ES-I3 (cell line): ENCODE results near the gene SLC35B2.

ENCODE experiments used
- H3K36me3 ChIP-seq: 2 replicates; pipeline ENCODE4 v1.6.1; 2013; ENCODE audit warnings: mild to moderate bottlenecking, low read length, control low read depth, moderate library complexity; ENCODE audit not compliant: insufficient read depth
- H3K4me1 ChIP-seq: 2 replicates; pipeline ENCODE4 v1.6.1; 2013; ENCODE audit warnings: mild to moderate bottlenecking, control low read depth, low read length; ENCODE audit not compliant: insufficient read depth
- H3K9ac ChIP-seq: 2 replicates; pipeline ENCODE4 v1.6.1; 2013; ENCODE audit warnings: low read depth, mild to moderate bottlenecking, low read length, moderate library complexity
- H3K9me3 ChIP-seq: 2 replicates; pipeline ENCODE4 v1.6.1; 2013; ENCODE audit warnings: mild to moderate bottlenecking, low read length, moderate library complexity; ENCODE audit not compliant: control insufficient read depth, insufficient read depth

The SLC35B2 gene

DNA sequence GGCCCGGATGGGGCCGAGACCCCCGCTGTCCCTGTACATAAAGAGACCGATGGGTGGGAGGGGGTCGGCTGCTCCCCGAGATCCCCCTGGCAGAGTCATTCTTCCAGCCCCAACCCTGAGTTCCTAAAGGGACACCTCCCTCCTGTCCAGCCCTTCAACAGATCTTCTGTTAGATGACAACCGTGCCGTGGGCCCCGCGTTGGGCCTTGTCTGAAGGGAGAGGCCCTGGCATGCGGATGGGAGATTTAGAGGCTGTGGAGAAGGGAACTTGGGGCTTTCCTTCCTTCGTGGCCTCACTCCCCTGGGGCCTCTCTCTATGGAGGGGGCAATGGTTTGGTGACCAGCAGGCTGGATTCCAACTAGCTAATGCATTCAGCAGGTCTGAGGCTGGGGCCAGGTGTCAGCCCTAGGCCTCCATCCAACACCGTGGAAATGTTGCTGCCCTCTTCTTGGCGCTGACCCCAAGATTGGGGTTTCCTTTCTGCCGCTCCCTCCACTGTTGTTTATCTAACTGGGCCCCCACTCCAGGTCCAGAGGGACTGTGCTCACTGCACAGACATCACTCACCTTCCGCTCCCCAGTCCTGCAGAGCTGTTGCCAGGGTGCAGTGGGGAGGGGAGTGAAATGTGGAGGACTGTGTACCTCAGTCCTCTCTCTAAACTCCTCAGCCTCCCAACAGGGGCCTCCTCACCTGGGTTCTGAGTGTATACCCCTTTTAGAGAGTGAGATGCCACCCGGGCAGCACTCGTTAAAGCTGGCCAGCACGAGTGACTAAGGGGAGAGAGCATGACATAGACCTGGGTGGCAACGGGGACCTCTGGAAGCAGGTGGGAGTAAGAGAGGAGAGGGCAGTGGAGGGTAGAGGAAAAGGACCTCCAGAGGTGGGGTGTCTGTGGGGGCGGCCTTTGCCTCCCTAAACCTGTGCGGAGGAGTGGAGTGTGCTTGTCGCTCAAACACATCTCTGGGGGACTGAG is 19.6 kb upstream of the SLC35B2 start:
- Histone ChIP-seq H3K9ac (no peak overlapping the region; the same call in 1 of the 2 replicates), H3K4me1 (no peaks in the 10 kb centered on the region; the same call in 1 of the 2 replicates), H3K9me3 (no peaks in the 10 kb centered on the region)

DNA sequence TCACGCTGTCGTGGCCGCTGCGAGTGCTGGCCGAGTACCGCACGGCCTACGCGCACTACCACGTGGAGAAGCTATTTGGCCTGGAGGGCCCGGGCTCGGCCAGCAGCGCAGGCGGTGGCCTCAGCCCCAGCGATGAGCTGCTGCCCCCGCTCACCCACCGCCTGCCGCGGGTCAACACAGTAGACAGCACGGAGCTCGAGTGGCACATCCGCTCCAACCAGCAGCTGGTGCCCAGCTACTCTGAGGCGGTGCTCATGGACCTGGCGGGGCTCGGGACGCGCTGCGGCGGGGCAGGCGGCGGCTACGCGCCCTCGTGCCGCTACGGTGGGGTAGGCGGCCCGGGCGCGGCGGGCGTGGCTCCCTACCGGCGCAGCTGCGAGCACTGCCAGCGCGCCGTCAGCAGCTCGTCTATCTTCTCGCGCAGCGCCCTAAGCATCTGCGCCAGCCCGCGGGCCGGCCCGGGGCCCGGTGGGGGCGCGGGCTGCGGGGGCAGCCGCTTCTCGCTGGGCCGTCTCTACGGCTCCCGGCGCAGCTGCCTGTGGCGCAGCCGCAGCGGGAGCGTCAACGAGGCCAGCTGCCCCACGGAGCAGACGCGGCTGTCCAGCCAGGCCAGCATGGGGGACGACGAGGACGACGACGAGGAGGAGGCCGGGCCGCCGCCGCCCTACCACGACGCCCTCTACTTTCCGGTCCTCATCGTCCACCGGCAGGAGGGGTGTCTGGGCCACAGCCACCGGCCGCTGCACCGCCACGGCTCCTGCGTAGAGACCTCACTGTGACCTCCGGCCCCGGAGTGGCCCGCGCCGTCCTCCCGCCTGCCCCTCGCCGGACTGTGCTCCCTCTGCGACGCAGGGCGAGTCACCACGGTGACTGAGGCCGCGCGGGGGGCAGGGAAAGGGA is 18.7 kb upstream of the SLC35B2 start:
- peaks cover 9% of the 10 kb centered on the region; the same call in 1 of the 2 replicates for H3K4me1 ChIP-seq
- peak overlapping the region; percentile 31; the same call in 1 of the 2 replicates for H3K9ac ChIP-seq
- H3K9me3 ChIP-seq: no peaks in the 10 kb centered on the region
- H3K36me3 ChIP-seq: no peaks in the 10 kb centered on the region

More for the DNA sequence above, 19.6 kb upstream of the SLC35B2 start:
- H3K36me3 ChIP-seq: no peaks in the 10 kb centered on the region

DNA sequence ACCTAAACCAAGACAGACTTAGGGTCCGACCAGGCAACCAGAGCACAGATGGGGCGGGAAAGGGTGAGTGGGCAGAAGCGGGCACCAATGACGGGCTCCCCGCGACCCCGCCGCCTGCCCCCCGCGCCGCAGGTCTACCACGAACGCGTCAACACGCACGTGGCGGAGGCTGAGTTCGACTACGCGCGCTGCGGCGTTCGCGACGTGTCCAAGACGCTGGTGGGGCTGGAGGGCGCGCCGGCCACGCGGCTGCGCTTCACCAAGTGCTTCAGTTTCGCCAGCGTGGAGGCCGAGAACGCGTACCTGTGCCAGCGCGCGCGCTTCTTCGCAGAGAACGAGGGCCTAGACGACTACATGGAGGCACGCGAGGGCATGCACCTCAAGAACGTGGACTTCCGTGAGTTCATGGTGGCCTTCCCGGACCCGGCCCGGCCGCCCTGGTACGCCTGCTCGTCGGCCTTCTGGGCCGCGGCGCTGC is 18.0 kb upstream of the SLC35B2 start:
- Histone ChIP-seq H3K9me3 (no peaks in the 10 kb centered on the region), H3K36me3 (no peaks in the 10 kb centered on the region), H3K9ac (peak overlapping the region; percentile 31; the same call in 1 of the 2 replicates), H3K4me1 (peaks cover 9% of the 10 kb centered on the region; the same call in 1 of the 2 replicates)

GRCh38 chr6:44273617-44274016 is 16.3 kb upstream of the SLC35B2 start:
- H3K9ac ChIP-seq: no peak overlapping the region
- no peaks in the 10 kb centered on the region for H3K9me3 ChIP-seq
- peaks cover 11% of the 10 kb centered on the region; the same call in 1 of the 2 replicates for H3K4me1 ChIP-seq
- H3K36me3 ChIP-seq: no peaks in the 10 kb centered on the region

DNA sequence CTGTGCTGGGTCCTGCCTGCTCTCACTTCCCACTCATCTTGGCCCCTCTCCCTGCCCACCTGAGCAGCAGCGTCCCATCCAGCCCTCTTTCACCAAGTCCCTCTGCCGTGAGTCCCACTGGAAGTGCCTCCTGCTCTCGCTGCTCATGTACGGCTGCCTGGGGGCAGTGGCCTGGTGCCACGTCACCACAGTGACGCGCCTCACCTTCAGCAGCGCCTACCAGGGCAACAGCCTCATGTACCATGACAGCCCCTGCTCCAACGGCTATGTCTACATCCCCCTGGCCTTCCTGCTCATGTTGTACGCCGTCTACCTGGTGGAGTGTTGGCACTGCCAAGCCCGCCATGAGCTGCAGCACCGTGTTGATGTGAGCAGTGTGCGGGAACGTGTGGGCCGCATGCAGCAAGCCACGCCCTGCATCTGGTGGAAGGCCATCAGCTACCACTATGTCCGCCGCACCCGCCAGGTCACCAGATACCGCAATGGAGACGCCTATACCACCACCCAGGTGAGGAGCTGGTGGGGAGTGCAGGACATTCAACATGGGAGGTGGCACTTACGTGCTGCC is 15.8 kb upstream of the SLC35B2 start:
- H3K4me1 ChIP-seq: peaks cover 13% of the 10 kb centered on the region; the same call in 1 of the 2 replicates
- no peak overlapping the region for H3K9ac ChIP-seq
- H3K9me3 ChIP-seq: no peaks in the 10 kb centered on the region
- no peaks in the 10 kb centered on the region for H3K36me3 ChIP-seq

DNA sequence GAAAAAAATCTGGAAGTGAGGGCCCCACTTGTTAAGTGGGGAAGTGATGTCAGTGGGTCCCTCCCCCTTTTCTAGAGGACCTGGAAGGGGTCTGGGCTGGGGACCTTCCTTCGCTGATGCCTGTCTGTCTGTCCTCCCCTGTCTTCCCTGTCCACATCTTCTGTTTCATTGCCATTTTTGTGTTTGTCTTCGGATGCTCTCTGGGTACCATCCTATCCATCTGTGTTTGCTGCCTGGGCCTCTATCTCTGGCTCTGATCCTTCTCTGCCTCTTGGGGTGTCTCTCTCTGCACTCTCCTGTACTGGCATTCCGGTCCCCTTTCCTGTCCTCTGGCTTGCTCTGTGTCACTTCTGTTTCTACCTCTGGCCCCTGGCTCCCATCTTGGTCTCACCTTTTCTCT is 15.2 kb upstream of the SLC35B2 start:
- Histone ChIP-seq H3K4me1 (peaks cover 13% of the 10 kb centered on the region; the same call in 1 of the 2 replicates), H3K9ac (no peak overlapping the region), H3K9me3 (no peaks in the 10 kb centered on the region)

DNA sequence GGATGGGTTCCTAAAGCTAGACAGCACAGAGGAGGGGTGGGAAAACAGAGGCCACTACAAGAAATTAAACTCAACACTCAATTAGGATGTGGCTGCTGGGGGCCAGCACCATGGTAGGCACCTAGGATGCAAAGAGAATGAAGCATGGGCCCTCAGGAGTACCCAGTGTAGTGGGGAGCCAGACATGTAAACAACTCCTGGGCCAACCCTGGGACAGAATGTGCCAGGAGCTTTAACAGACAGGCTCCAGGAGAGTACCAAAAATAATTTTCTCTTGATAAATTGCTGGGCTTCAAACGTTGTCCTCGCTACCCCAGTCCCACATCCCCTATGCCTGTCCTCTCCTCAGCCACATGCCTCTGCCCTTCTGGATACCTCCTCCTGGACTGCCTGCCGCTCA is 14.6 kb upstream of the SLC35B2 start:
- no peak overlapping the region for H3K9ac ChIP-seq
- H3K36me3 ChIP-seq: no peaks in the 10 kb centered on the region
- H3K4me1 ChIP-seq: peaks cover 13% of the 10 kb centered on the region; the same call in 1 of the 2 replicates
- H3K9me3 ChIP-seq: no peaks in the 10 kb centered on the region

More for the DNA sequence above, 15.2 kb upstream of the SLC35B2 start:
- H3K36me3 ChIP-seq: no peaks in the 10 kb centered on the region

DNA sequence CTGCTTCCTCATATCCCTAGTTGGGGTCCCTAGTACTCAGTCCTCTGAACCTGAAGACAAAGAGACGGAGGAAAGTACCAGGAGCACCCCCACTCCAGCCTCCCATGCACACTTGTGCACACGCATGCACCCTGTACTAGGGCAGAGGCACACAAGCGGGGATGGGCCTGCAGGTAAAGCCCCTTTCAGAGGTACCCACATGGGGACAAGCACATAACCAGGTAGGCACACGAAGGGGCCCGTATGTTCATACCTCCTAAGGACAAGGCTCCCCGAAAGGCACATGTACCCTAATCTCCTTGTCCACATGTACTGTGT is 14.0 kb upstream of the SLC35B2 start:
- Histone ChIP-seq H3K9me3 (no peaks in the 10 kb centered on the region), H3K9ac (no peak overlapping the region), H3K36me3 (no peaks in the 10 kb centered on the region), H3K4me1 (peaks cover 13% of the 10 kb centered on the region; the same call in 1 of the 2 replicates)

- Histone ChIP-seq H3K4me1 (peaks cover 13% of the 10 kb centered on the region; the same call in 1 of the 2 replicates), H3K9ac (peak overlapping the region; percentile 24; the same call in 1 of the 2 replicates), H3K36me3 (no peaks in the 10 kb centered on the region), H3K9me3 (no peaks in the 10 kb centered on the region)
These were observed 13.4 kb upstream of the SLC35B2 start for GRCh38 chr6:44270526-44271405.

DNA sequence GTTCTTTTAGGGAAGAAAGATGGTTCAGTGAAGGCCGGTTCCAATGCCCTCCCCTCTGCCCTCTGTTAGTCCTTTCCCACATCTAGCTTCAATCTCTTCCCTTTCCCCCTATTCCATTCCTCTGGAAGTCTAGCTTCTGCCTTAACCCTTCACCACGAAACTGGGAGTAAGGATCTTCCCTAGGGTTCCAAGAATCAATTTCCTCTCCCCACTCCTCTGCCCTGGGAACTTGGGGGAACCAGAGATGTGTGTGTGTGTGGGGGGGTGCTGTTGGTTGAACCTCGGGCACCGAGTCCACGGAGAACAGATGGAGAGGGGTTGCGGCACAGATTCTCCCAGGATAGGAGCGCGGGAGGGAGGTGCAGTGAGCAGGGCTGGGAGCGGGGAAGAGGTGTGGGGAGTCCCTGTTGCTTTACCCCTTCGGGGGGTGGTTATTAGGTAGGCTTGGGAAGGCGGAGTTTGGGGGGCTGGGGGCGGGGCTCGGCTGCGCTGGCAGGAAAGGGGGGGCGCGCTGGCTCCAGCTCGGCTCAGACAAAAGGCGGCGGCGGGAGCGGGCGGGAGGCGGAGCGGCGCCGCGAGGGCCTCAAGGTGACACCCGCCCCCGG is 12.7 kb upstream of the SLC35B2 start, which contains the start of gene TMEM151B:
TMEM151B (plus strand) TSS at position 530 of the 605 bp plus-strand sequence. CDS start 293 bp downstream, outside the sequence.
- peaks cover 13% of the 10 kb centered on the region; the same call in 1 of the 2 replicates for H3K4me1 ChIP-seq
- H3K9me3 ChIP-seq: no peaks in the 10 kb centered on the region
- H3K9ac ChIP-seq: peak within 1 kb of the TSS; percentile 29; the same call in 1 of the 2 replicates
- no peaks in the 10 kb centered on the region for H3K36me3 ChIP-seq

DNA sequence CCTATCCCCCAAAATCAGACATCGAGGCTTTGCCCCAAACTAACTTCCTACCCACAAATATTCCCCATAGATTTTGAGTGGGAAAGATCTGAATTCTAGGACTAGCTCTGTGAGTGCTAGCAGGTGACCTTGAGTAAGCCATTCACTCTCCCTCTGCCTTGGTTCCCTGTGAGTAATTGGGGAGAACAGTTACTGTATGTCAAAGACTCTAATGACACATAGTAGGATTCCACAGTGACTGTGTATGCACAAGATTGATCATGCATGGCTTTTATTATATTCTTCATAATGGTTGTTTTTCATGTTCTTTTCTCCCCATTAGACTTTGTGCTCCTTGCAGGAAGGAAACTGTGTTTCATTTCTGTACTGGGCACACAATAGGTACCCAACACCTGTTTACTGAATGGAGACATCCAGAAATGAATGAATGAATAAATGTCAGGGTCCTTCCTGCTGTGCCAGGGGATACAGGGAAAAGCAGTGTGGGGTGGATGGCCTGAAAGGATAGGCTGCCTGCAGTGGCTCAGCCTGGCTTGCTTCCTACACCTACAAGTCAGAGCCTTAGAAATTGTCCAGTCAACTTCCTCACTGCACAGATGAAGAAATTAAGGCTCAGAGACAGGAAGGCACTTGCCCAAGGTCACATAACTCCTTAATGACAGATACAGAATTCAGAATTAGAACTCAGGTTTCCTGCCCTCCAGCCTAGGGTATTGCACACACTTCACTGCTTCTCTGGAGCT is 12.0 kb upstream of the SLC35B2 start:
- no peaks in the 10 kb centered on the region for H3K36me3 ChIP-seq
- H3K9me3 ChIP-seq: no peaks in the 10 kb centered on the region
- H3K4me1 ChIP-seq: peaks cover 13% of the 10 kb centered on the region; the same call in 1 of the 2 replicates
- H3K9ac ChIP-seq: no peak overlapping the region

- no peaks in the 10 kb centered on the region for H3K9me3 ChIP-seq
- no peak overlapping the region for H3K9ac ChIP-seq
- no peaks in the 10 kb centered on the region for H3K36me3 ChIP-seq
- H3K4me1 ChIP-seq: peaks cover 20% of the 10 kb centered on the region; the same call in 1 of the 2 replicates
These were observed 10.8 kb upstream of the SLC35B2 start for GRCh38 chr6:44268095-44268628.
